Fibroblast of lung (primary cell): ENCODE results near the gene COX4I2.

Source experiments
- EZH2 ChIP-seq: IDR thresholded peaks from 2 replicates; pipeline ENCODE4 v1.5.1; 2012; ENCODE audit warnings: low read length, control low read depth, mild to moderate bottlenecking; ENCODE audit errors: missing control alignments
- TF ChIP-seq, protein P1 (sequence below), 2 donors: IDR thresholded peaks in 1 of 2; conservative IDR thresholded peaks in 1 of 2; 1 replicate in 1 of 2; 2 replicates in 1 of 2; pipeline ENCODE4 v1.5.1; 2011 to 2012; ENCODE audit warnings: low read length in 2 of 2, control low read depth in 1 of 2, inconsistent platforms in 1 of 2, low read depth in 1 of 2, mild to moderate bottlenecking in 1 of 2

DNA sequence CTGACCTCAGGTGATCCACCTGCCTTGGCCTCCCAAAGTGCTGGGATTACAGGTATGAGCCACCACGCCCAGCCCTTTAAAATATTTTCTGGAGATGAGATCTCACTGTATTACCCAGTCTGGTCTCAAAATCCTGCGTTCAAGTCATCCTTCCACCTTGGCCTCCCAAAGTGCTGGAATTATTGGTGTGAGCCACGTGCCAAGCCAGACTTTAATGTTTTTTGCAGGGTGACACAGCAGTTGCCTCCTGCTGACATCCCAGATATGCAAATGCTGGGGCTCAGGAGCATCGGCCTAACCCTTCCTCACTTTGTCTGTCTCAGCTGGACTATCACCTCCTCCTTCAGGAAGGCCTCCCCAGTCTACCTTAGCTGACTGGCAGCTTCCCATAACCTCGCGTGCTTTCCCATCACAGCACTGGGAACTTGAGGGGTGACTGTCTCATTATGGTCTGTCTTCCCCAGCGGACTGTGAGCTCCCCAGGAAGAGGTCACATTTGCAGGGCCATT lies 46.9 kb upstream of the COX4I2 start:
- TF ChIP-seq, protein P1, sequence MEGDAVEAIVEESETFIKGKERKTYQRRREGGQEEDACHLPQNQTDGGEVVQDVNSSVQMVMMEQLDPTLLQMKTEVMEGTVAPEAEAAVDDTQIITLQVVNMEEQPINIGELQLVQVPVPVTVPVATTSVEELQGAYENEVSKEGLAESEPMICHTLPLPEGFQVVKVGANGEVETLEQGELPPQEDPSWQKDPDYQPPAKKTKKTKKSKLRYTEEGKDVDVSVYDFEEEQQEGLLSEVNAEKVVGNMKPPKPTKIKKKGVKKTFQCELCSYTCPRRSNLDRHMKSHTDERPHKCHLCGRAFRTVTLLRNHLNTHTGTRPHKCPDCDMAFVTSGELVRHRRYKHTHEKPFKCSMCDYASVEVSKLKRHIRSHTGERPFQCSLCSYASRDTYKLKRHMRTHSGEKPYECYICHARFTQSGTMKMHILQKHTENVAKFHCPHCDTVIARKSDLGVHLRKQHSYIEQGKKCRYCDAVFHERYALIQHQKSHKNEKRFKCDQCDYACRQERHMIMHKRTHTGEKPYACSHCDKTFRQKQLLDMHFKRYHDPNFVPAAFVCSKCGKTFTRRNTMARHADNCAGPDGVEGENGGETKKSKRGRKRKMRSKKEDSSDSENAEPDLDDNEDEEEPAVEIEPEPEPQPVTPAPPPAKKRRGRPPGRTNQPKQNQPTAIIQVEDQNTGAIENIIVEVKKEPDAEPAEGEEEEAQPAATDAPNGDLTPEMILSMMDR (conservative IDR thresholded peaks at IDR 0.05 in 1 of 2, IDR thresholded peaks at IDR 0.05 in 1 of 2; ENCODE audit: low read depth in 1 of 2, low read length in 2 of 2) = no peak
- no peak for TF ChIP-seq EZH2
